ENCODE data around the gene VCX. TPM values are rescaled to one million over a fixed set of nuclear protein-coding genes. Genes with fewer than 3 reads are reported as not detected.

The VCX gene
- total RNA-seq, 1 donor from 2014 or later = 0.28 TPM

Other genes with a start within 250 kb of the VCX start
- 13.0 and 13.6 TPM in 2 replicates for gene PNPLA4, start 84.2 kb downstream of the VCX start, total RNA-seq